Hematopoietic multipotent progenitor cell (in vitro differentiated cells): ENCODE results near the gene USP21. TPM values are rescaled to one million over a fixed set of nuclear protein-coding genes. Genes with fewer than 3 reads are reported as not detected.
A peak's percentile ranks its signal among the peaks of the same experiment; 100 is the strongest.

Source experiments
- DNase-seq, 3 donors: peaks; one replicate each; pipeline ENCODE4 v3.0.0-alpha.2; 2011 to 2015; ENCODE audit warnings: low read depth in 2 of 3, low spot score in 2 of 3
- total RNA-seq: library from RNA; depleted of rRNA; stranded (reverse); fragments of >200 nt; gene quantifications from one replicate; pipeline ENCODE4 v1.2.3, GENCODE V29; 2012

The USP21 gene
- total RNA-seq, 1 donor: 21.8 TPM

- peak in 1 of 3 donors; percentile 23 for DNase-seq
These were observed 7.6 kb downstream of the USP21 start for GRCh38 chr1:161166669-161167548.

DNA sequence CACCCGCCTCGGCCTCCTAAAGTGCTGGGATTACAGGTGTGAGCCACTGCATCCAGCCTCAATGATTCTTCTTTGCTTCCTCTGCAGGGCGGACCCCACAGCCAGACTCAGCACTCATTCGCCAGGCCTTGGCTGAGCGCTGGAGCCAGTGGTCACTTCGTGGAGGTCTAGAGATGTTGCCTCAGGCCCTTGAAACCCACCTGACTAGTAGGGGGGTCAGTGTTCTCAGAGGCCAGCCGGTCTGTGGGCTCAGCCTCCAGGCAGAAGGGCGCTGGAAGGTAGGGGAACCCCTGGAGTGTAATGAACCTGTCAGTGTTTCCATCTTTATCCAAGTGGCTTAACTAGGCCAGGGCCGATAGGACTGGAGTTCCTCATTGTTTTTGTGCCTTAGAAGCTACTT, 9.6 kb downstream of the USP21 start:
- DNase-seq: no peak

DNA sequence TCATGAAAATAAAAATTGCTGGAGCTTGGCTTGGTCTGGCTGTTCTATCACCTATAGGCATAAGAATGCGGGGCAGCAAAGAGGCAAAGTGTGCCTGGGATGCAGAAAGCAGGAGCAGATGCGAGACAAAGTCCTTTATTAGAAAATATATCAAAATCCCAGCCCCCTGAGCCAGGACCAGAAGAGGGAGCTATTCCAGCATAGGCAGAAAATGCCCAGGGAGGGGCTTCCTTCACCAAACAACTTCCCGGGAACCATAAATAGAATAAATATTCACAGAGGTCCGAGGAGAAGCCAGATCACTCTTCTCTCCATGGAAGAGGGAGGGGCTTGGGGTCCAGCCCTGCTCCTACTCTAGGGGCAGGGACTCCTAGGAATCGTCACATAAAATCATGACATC, 11.9 kb downstream of the USP21 start:
- DNase-seq: no peak

DNA sequence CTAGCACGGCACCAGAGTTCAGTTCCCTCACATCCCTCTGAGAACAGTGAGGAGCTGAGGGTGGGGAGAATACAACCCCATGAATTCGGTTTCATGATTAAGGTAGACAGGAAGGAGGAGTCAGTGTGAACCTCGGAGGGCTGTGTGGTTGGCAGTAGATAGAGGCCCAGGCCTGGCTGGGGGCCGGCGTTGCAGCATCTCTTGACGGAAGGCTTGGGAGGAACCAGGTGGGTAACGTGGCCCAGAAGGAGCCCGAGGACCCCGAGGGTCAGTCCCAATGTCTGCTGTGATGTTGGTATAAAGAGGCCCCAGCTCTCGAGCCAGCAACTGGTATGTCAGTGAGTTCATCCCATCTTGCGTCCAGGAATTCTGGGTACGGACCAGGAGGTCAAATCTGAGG, 12.4 kb downstream of the USP21 start:
- DNase-seq: no peak

- DNase-seq: no peak
These were observed 13.0 kb downstream of the USP21 start for GRCh38 chr1:161172349-161172748.

- DNase-seq: no peak
These were observed 13.6 kb downstream of the USP21 start for GRCh38 chr1:161172776-161173376.

GRCh38 chr1:161173711-161174110, 14.4 kb downstream of the USP21 start:
- no peak for DNase-seq

GRCh38 chr1:161174911-161175310, 15.6 kb downstream of the USP21 start:
- no peak for DNase-seq

- no peak for DNase-seq
These were observed 16.6 kb downstream of the USP21 start for GRCh38 chr1:161175771-161176453.

DNA sequence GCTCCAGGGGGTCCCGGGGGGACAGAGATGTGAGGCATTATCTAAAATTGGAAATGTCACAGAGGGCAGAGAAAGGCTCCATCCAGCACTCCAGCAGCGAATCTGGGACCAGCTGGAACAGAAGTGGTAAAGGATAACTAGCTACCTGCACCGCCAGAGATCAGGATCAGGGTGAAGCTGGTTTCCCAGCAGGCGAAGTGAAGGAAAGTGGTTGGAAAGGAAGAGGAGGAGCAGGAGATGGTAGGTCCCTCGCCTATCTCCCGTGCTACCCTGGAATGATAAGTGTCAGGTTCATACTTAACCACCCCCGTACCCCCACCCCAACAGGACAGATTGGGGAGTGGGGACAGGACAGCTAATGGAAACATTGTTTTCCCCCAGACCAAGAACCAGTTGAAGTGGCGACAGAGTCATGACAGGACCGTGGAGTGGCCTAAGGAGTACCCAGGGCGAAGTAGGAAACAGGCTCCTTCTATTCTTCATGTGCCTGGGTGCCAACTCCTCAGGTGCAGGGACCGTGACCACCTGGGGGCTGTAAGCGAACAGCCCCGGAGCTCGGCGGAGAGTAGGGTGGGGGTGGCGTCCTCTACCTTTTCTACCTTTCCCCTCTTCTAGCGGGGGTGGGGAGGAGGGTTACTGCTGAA, 17.3 kb downstream of the USP21 start:
- no peak for DNase-seq

DNA sequence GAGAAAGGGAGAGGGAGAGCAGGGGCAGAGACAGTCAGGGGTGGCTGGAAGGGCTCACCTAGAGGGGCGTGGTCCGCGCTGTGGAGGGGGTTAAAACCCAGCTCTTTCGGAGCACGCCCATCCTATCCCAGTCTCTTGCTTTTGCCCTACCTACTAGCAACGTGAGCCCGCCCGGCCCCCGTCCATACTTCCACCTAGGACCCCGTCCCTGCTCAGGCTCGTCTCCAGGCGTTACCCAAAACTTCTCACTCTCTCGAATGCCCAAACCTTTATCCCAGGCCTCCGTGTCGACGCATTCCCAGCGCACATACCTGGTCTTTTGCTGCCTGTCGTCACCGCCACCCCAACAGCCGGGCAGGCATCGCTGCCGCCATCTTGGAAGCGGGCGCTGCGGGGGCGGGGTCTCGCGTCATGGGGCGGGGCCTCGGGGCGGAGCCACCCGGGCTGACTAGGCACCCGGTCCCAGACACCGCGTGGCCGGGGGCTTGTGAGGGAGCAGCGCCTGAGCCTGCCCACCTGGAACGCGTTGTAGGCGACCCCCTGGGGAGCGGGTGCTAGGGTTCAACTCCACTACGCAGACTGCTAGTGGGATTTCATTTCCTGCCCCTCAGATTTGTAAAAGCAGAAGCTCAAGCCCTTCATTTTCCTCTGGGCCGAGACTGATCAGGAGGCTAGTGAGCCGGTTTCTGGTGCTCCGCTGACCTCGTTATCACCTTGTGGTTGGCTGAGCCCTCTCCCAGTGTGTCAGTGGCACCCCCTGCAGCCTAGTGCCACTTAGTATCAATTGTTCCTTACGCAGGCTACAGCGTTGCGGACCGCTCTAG, 18.0 kb downstream of the USP21 start, which contains the start of gene B4GALT3:
TSS of gene B4GALT3 (minus strand) at position 396 of the 824 bp plus-strand sequence. CDS start 1,447 bp downstream, outside the sequence.
- DNase-seq: peak; percentile 81 to 87 (median 86)

DNA sequence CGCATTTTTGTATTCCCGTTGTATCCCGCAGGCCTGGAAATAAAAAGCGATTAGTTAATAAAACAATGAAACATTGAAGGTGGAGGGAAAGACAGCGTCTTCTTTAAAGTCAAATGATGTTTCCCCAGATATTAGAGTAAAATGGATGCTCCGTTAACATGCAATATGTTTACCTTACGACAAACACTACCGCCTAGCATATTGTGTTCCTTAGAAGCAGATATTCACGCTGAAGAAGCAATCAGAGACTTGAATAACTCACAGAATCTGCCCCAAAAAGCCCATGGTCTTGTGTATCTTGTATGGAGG, 18.6 kb downstream of the USP21 start:
- DNase-seq: no peak

DNA sequence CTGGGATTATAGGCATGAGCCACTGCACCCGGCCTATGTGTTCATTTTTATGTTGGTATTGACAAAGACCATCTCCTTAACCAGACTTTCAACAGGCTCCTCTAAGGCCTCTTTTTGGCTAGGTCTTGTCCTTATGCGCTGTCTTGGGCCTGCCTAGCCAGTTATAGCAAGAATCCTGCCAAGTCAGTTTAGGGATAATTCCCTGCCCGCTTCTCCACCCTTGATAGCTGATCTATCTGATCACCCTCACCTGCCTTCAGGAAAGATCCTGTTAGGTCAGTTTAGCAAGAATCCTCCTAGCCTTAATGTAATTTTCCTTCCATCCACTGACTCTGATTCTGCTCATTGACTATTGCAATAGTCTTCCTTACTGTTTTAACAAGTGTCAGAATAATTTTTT, 20.4 kb downstream of the USP21 start:
- no peak for DNase-seq

DNA sequence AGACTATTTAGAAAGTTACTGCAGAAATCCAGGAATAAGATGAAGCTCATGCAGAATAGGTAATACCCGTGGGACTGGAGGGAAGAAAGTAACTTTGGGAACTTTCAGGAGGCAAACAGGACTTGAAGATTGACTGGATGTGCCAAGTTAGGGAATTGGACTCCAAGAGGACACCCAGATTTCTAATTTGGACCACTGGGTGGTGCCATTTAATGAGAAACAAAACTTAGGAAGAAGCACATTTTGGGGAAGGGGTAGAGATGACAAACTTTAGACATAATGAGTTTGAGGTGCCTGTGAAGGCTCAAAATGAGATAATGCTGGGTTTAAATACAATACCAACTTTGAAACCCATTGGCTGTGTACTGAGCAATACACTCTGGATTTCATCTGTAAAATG, 21.3 kb downstream of the USP21 start:
- DNase-seq: peak in 1 of 3 donors; percentile 54

- peak in 1 of 3 donors; percentile 36 for DNase-seq
These were observed 22.9 kb downstream of the USP21 start for GRCh38 chr1:161182214-161182613.

- peak; percentile 54 to 99 (median 95) for DNase-seq
These were observed 26.0 kb downstream of the USP21 start for GRCh38 chr1:161185282-161185682.

- DNase-seq: peak in 1 of 3 donors; percentile 45
These were observed 26.5 kb downstream of the USP21 start for GRCh38 chr1:161185732-161186311.

- no peak for DNase-seq
These were observed 28.0 kb downstream of the USP21 start for GRCh38 chr1:161187311-161187710.

DNA sequence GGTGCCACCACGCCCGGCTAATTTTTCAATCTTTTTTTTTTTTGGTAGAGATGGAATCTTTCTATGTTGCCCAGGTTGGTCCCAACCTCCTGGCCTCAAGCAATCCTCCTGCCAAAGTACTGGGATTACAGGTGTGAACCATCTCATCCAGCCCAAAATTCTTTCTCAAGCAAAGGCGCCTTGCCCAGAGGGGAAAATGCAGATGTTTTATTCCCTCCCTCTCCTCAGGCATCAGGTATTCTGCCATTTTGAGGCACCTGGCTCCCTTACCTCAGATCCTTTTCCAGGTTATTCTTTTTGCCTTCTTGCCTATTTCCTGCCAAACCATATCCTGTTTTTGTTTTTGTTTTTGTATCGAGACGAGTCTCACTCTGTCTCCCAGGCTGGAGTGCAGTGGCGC, 29.1 kb downstream of the USP21 start:
- no peak for DNase-seq

DNA sequence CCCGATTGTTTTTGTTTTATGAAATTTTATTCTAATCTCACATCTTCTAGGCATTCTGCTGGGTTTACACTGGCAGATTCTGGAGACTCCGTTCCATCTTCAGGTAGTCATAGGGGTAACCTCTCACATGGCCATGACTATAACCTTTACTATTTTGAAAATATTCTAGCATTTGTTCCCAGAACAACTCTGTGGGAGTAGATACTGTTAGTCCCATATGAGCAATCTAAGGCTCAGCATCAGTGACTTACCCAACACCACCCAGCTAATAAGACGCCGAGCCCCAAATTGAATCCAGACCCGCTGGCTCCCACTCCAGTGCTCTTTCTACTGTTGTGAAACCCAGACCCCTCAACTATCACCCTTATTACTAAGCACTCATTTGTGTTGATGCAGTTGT, 29.7 kb downstream of the USP21 start:
- no peak for DNase-seq
